OCI-LY1 (cell line): ENCODE measurements around the gene TUBAL3.

Experiments
- CTCF ChIP-seq: fragments of 200-600 bp; sonication (generic), shearing (Covaris generic); IDR thresholded peaks from 2 replicates; pipeline ENCODE4 v1.5.1; 2017; ENCODE audit warnings: mild to moderate bottlenecking, antibody characterized with exemption, low read length, moderate library complexity, mixed read lengths
- EZH2 ChIP-seq: fragments of 200-600 bp; sonication (generic), shearing (Covaris generic); IDR thresholded peaks from 2 replicates; pipeline ENCODE4 v1.8.0; 2017; ENCODE audit warnings: borderline replicate concordance, mixed run types, mild to moderate bottlenecking, antibody characterized with exemption, low read length, moderate library complexity, mixed read lengths

DNA sequence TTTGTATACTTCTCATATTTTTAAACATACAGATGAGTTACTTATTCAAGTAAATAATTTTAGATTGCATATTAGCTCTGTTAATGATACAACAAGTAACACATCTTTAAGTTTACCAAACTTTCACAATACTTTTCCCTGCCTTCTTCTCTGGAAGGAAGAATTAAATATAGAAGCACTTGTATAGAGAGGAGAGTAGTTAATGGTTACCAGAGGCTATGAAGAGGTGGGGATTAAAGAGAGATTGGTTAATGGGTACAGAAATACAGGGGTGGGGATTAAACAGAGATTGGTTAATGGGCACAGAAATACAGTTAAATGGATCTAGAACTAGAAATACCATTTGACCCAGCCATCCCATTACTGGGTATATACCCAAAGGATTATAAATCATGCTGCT lies 59.9 kb downstream of the TUBAL3 start:
- TF ChIP-seq CTCF (no peak), EZH2 (no peak)
